Right ventricle myocardium superior (tissue), 1 donor: ENCODE measurements around the gene RBMS3. TPM values are rescaled to one million over a fixed set of nuclear protein-coding genes. Genes with fewer than 3 reads are reported as not detected.

Experiments
- ATAC-seq: fragments of 200-7000 bp; cut with Tn5 transposase; one replicate; pipeline ENCODE4 v1.9.1; 2020; ENCODE audit warnings: mild to moderate bottlenecking; ENCODE audit not compliant: poor library complexity
- DNase-seq: peaks from one replicate; pipeline ENCODE4 v3.0.0-alpha.2; 2020
- intact Hi-C: fragments of 100-400 bp; cut with DNase I; formaldehyde crosslinking; loops from one replicate; pipeline ENCODE4 v1.11.2; 2022
- total RNA-seq: library from RNA; stranded (reverse); fragmentation: NEBNext Ultra II Directional; extraction: Animal tissue kit (Norgen Biotek cat#: 25700); gene quantifications from one replicate; pipeline ENCODE4 v1.2.1, GENCODE V29; 2021
- donor health status: DM: no; HTN: yes; CAD: no; lungs with severe emphysema.

RBMS3 gene
- total RNA-seq, 1 donor from 2014 or later: 25.3 TPM

DNA sequence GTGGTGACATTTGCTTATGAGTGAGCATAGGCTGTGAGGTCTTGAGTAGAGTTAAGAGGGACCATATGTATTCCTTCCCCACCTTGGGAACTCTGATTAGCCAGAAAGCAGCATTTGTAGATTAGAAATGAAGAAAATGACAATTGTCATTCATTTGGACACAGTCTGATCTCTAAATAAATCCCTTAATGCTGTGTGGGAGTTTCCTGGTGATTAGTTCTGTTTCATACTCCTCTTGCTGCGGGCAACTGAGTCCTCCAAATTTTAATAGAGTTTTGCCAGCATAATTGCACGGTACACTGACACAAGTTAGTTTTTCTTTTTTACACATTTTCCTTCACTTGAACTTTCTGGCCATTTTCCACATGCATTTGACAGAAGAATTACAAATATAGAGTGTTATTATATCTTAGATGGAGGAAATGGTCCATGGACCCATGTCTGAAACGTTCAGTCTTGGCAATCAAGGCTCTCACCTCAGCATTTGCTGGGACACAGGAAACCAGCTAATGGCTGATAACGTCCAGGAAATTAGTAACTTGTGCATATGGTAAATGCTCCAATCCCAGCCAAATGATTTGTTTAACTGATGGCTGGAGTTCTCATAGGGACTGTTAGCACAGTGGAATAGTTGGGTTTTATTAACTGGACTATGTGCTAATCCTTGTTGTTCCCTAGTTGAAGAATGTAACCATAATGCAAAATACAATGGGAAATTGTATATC, 321.2 kb downstream of the RBMS3 start:
- DNase-seq (no peak), ATAC-seq (peak; percentile 39)
- intact Hi-C loops: no loop called here

DNA sequence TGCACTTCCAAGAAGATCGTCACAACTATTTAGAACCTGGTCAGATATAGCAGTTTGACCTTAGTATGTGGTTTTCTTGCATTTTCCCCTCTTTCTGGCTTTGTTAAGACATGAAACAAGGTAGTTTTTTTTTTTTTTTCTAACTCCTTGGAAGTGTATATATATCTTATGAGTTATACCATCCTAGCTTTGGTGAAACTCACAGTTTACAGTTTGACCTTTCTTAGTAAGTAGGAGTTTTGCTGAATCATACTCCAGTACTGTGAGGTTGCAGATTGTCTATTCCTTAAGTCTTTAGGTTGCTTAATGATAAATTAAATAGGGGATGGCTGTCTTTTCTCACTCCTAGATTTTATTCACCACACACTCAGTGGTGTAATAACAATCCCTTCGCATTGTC, 325.0 kb downstream of the RBMS3 start:
- intact Hi-C loops: no loop called here
- peak; percentile 27 for ATAC-seq

GRCh38 chr3:29606416-29606815, 325.5 kb downstream of the RBMS3 start:
- intact Hi-C loops: no loop called here
- no peak for ATAC-seq
- DNase-seq: no peak

More for the DNA sequence above, 325.0 kb downstream of the RBMS3 start:
- no peak for DNase-seq

- DNase-seq (no peak), ATAC-seq (no peak)
- intact Hi-C loops: no loop called here
Observed at GRCh38 chr3:29608414-29609327, 327.8 kb downstream of the RBMS3 start.

- intact Hi-C loops: no loop called here
- no peak for ATAC-seq
- no peak for DNase-seq
Observed at GRCh38 chr3:29609328-29609811, 328.5 kb downstream of the RBMS3 start.

DNA sequence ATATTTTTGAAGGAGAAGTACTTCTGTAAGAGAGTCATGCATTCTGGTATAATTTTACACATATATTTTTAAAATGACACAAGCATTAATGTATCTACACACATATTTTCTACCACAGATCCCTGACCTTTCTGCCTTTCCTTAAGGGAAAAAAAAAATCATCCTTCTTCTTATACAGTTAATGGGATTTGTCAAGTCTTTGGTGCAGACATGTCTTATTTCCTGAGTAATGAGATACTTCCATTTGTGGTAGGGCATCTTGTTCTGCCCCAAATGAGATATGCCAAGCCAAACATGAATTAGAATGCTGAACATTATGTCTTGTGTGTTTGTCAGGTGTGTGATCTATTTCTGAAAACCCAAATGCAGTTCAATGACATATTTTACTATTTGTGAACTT, 329.9 kb downstream of the RBMS3 start:
- DNase-seq: no peak
- intact Hi-C loops: no loop called here
- no peak for ATAC-seq

DNA sequence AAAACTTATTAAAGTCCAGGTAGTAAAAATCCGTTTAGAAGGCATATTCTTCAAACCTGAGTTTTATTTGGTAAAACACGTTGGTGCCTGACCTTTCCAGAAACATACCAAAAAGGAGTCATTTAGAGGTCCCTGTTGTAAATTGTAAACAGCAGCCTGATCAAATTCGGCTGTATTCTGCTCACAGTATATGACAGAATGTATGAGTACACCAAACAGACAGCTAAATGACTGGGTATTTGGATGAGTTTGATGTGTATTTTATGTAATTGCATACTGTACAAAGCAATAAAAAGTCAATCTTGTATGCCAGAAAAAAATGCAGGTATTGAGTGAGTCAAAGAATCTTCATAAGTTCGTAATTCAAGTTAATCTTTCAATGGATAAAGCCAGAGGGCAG, 330.4 kb downstream of the RBMS3 start:
- no peak for DNase-seq
- intact Hi-C loops: no loop called here
- ATAC-seq: no peak

DNA sequence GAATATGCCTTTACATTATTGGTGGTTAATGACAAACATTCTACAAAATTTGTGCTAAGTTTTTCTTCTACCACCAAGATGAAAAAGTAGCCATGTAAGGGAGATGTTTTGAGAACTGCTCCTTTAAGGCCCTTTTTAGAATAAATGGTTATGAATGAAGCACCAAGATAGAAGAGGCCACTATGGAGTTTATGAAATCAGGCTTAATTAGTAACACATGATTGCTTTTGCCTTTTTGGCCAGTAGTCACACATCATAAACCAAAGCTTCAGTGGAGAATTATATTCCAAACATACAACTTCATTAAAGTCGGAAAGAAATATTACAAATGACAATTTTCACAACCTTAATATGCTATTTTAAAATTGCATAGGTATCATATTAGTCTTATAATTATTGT, 331.7 kb downstream of the RBMS3 start:
- intact Hi-C loops: no loop called here
- ATAC-seq (no peak), DNase-seq (no peak)

GRCh38 chr3:29614954-29615353, 334.1 kb downstream of the RBMS3 start:
- ATAC-seq (no peak), DNase-seq (no peak)

DNA sequence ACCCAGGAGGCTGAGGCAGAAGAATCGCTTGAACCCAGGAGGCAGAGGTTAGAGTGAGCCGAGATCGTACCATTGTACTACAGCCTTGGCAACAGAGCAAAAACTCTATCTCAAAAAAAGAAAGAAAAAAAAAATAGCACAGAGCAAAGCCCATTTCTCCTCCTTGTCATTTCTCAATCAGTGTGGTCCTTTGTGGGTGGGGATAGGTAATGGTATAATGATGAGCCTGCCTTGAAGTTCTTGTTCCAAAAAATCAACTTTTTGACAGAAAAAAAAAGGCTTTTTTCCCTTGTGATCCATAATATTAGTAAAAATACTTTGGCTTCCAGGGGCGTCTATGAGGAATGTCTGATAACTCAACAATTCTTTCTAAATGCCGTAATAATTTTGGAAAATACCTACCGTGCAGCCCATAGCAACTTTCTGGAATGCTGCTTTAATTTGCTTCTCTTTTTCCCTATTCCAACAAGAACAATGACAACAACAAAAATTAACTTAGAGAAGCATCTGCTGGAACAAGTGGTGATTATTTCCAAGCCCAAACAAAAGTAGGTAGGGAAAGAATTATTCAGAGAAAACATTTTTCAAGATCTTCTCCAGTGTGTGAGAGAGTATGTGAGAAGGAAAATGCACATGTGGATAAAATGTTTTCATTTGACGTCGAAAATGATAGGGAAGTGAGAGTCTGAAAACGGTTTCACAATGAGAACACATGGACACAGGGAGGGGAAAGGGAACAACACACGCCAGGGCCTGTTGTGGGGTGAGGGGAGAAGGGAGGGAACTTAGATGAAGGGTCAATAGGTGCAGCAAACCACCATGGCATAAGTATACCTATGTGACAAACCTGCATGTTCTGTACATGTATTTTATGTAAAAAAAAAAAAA, 337.8 kb downstream of the RBMS3 start:
- peak; percentile 82 for ATAC-seq
- intact Hi-C loops: no loop called here
- peak; percentile 27 for DNase-seq

More at GRCh38 chr3:29614954-29615353, 334.1 kb downstream of the RBMS3 start:
- intact Hi-C loops: no loop called here

DNA sequence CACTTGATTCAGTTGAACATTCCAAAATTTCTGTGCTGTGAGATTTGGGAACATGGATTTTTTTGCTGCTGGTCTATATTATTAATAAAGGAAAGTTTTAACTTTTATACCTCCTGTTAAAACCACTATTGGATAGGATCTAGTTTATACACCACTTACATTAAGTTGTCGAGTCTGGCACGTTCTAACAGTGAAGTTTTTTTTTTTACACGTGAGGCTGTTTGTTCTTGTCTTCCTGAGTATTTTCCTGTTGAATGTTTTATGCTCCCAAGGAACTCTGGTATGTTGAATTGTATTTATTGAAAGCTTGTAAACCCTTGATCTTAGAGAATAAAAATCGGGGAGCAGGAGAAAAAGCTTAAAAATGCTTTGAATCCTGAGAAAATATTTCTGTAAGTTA, 338.8 kb downstream of the RBMS3 start:
- ATAC-seq (no peak), DNase-seq (no peak)
- intact Hi-C loops: no loop called here

DNA sequence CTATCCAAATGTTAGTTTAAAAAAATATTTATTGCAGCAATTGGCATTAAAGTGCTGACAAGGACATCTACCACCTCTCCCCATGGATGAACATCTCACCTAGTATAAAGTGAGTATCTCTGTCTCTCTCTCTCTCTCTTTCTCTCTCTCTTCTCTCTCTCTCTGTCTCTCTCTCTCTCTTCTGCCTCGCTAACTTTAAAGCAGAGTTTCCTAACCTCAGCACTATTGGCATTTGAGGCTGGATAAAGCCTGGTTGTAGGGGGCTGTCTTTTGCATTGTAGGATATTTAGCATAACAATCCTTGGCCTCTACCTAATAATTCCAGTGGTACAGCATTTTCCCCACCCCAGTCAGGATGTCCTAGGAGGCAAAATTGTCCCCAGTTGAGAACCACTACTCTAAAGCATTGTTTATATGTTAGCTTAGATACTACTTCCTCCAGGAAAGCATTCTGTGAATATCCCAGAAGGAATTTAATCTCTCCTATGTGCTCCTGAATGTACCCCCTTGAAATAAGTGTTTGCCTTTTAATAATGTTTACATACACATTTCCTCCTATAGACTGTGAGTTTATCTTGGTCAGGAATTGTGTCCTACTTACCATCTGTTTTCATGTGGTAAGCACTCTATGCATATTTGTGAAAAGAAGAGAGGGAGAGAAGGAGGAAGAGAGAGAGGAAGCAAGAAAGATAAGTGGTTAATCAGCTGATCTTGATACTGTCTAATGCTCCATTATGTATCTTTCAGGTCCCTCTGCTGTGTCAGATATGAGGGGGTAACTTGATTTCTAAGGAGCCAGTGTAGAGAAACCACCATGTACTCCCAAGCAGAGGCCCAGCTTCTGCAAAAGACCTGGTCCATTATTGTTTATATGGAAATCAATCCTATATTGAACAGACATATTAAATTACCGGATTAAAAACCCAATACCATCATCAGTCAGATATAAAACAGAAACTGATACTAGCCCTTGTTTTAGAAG, 346.6 kb downstream of the RBMS3 start:
- intact Hi-C loops: no loop called here
- DNase-seq: no peak
- ATAC-seq: no peak

DNA sequence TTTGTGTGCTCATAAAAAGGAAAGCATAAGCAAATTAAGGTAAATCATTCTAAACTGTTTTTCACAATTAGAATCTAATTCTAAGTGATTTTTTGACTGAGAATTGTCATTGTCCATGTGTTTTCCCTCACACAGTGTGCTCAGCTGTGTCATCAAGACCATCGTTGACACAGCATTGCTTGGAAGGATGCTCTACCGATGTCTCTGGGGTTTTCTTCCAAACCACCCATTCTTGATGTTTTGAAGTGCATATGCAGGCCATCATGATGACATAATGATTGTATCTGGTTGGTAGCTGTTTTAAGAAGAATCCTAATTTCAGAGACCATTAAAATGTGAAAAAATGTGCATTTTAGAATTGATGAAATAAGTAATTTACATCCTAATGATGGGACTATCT, 347.9 kb downstream of the RBMS3 start:
- intact Hi-C loops: no loop called here
- no peak for ATAC-seq
- no peak for DNase-seq

DNA sequence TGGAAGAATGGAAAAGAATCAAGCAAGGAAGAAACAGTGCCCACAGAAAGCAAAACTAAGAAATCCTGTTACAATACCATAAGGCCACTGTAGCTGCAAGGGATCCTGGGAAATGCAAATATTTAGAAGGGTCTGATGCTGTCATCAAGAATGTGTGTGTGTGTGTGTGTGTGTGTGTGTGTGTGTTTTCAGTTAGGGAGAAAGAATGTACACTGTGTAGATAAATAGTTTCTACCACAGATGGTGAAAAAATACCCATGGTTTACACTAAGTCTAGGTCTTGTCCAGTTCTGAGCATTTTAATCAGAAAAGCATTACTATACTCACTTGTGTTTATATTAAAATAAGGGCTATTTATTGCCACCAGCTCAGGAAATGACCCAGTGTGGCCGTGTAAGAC, 355.0 kb downstream of the RBMS3 start:
- intact Hi-C loops: no loop called here
- DNase-seq: no peak
- ATAC-seq: no peak

DNA sequence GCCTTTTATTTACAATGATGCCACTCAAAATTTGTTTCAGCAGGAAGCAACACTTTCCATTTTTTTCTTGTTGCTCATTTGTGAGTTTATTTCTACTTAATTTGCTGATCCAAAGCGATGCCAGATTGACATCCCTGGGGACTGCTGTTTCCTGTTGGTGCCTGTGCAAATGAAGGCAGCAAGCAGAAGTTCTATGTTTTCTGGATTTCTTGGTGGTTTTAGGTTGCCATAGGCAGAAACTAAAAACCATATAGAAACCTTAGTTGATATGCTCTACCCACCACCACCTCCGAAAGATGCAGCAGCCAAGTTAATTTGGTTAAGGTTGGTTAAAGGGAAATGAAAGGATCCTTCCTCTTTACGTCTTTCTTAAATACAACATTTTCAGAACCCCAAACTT, 356.2 kb downstream of the RBMS3 start:
- intact Hi-C loops: no loop called here
- DNase-seq (peak; percentile 48), ATAC-seq (peak; percentile 19)

DNA sequence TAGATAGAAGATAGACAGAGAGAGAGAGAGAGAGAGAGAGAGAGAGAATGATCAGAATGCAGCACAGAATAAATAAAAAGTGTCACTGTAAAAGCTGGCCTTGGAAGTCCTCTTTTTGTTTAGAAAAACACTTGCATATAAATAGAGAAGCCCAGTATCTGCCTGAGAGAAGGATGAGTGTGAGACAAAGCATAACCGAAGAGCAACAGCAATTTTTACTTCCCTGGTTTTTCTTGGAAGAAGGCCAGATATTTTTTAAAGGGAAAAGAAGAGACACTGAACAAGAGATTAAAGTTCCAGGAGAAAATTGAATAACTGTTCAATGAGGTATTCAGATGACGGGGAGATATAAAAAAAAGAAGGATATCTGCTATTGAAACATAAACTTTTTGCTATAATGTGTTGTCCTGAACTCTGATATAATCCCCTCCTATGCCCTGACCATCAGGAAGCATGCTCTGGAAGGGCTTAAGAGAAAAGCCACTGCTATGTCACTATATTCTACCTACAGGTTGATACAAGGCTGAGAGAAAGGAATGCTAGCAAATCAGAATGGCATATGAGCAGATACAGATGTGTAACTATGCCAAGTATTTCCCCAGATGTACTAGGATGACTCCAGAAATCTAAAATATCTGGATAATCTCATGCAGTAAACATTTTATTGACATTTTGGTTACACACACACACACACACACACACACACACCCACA, 358.9 kb downstream of the RBMS3 start:
- intact Hi-C loops: no loop called here
- DNase-seq (no peak), ATAC-seq (peak; percentile 6)

DNA sequence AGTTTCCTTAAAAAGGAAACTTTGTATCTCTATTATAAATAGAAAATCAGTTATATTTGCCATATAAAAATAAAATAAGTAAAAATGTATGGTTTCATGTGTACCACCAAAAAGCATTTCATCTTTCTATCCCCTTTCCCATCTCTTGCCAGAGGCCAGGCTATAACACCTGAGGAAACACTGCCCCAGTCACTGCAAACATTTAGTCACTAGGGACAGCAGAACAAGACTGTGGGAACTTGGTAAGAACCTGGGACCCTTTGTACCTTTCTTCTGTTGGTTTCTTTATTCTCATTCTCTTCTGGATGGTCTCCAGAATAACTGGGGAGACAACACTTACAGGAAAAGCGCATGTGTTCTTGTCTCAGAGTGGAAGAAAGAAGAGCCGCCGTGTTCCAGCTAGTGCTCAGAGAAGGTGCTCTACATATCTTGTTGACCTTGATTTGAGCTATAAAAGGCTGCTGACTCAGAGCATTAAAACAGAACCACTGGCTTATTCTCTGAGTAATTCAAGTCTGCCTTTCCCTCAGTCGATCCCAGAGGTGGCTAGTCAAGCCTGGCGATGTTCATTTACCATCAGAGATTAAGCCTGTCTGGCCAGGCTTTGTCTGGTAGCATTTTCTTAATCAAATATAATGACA, 361.6 kb downstream of the RBMS3 start:
- peak; percentile 91 for ATAC-seq
- no peak for DNase-seq

More for the DNA sequence above, 361.6 kb downstream of the RBMS3 start:
- intact Hi-C loops: no loop called here
